SK-N-DZ (cell line): Measurements from ENCODE around the gene PEX1. TPM values are rescaled to one million over a fixed set of nuclear protein-coding genes. Genes with fewer than 3 reads are reported as not detected.
"Not testable (repeated sequence)": the region's sequence is repeated elsewhere in the genome, so short reads cannot be mapped to it uniquely, and the experiment has no call there.

Experiments
- DNase-seq: peaks from one replicate; pipeline ENCODE4 v3.0.0-alpha.2; 2015; ENCODE audit warnings: low spot score
- polyA plus RNA-seq, 2 experiments: library from polyadenylated mRNA; depleted of rRNA; stranded (reverse); fragments of >200 nt; gene quantifications; 2 replicates each; pipeline ENCODE4 v1.2.3, GENCODE V29; 2014

The PEX1 gene
- polyA plus RNA-seq (2014; cell fraction: cytosol; rRNA removed) = 39.2 and 102 TPM in 2 replicates
- polyA plus RNA-seq (2014; cell fraction: nucleus; rRNA removed) = 133 and 166 TPM in 2 replicates

DNA sequence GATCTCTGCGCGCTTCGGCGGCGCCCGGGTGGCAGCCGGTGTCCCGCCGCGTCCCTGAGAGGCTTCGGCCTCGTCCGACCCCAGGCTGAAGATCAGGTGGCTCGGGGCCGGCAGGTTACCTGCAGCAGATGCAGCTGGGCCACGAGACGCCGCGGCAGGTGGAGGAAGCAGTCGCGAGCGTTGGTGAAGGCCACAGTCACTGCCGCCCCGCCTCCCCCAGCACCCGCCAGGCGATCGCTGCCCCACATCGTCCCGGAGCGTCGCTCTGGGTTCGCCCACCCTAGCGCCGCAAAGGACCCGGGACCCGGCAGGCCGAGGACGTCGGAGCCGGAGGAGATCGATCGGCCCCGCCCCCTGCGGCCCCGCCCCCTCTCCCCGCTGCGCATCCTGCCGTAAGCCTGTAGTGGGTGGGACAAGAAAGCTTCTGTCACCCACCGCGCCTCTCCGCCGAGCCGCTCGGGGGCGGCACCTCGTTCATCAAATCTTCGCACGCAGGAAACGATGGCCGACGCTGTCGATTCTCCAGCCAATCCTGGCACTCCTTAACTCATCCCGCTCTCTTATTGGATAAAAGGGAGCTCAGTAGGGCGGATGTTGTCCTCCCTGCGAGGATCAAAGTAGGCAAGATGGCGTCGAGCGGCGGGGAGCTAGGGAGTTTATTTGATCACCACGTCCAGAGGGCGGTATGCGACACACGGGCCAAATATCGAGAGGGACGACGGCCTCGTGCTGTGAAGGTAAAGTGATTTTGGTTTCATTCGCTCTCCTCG is at the start of gene PEX1, which contains the start of gene RBM48:
Gene PEX1, minus strand, starts transcription at position 333 of the 770 bp plus-strand sequence. Its CDS starts 85 bp downstream, at position 248.
Gene RBM48, plus strand, starts transcription at position 608 of the 770 bp plus-strand sequence. Its CDS starts 19 bp downstream, at position 627.
- peak; percentile 99 for DNase-seq

DNA sequence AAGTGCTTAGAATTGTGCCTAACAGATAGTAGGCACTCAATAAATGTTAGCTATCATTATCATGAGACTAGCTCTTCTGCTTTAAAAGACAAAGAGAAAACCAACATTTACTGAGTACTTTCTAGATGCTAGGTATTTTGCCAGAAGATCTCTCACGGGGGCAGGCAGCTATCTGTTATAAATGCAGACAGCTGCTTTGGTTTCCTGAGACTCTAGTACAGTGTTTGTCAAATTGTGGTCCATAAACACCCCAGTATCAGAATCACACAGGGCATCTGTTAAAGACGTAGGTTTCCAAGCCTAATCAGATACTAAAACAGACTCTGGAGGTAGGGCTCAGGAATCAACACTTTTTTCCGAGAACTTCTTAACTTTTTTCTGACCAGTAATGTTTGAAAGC is 48.0 kb upstream of the PEX1 start:
- no peak for DNase-seq

DNA sequence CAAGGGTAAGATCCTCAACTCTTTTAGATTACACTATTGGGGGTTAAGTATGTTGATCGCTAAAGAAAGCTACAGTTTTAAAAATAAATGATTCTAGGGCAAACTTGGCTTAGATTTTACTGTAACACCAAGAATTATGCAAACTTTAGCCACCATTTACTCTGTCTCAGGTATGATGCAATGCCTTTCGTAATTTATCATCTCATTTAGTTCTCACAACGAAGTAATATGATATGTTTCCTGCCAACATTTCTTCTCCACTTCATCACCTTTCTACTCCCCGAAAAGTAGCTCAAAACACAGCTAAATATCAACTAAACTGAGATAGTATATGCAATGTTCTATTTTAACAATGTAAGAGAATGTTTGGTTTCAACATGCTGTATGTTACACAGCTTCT is 40.8 kb upstream of the PEX1 start:
- DNase-seq = no peak

DNA sequence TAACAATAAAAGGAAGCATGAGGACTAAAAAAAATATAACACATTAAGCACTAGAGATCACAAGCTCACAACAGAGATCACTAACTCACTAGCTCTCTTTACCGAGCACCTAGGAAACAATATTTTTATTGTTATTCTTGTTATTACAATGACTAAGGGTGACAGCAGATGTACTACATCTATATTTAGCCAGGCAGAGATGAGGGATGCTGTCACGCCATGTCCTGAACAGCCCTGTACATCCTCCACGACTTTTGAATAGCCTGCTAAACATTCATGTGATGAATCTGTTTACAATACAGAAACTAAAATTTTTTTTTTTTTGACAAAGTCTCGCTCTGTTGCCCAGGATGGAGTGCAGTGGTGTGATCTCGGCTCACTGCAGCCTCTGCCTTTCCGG is 39.1 kb upstream of the PEX1 start:
- DNase-seq = no peak

DNA sequence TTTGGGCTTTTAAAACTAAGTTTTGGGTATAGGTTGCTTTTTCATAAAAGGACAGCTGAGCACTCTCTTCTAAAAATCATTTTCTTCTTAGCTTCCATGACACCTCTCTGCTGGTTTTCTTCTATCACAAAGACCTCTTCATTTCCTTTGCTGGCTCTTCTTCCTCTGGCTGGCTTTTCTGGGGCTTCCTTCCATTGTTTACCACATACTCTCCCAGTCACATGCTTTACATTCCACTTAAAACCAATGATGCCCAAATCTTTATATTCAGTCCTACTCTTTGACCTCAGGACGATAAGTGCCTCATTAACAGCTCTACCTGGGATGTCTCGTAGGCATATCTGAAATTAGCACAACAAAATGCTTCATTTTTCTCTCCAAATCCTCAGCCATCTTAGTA is 35.0 kb upstream of the PEX1 start:
- no peak for DNase-seq

DNA sequence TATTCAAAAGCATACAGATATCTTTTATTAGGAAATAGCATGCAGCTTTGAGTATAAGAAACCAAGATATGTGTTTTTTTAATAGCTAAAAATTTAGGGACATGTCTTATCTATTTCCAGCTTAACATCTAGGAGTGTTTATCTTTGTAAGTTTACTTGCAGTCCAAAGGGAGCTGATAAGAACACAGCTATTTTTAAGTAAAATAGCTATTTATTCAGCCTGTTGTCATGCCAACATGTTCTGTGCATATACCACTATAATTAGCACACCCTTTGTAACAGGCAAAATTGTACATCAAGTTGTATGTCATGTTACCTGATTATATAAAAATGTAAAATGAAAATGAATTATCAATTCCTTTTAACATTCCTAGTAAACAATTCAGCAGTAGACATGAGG is 32.3 kb upstream of the PEX1 start:
- no peak for DNase-seq

DNA sequence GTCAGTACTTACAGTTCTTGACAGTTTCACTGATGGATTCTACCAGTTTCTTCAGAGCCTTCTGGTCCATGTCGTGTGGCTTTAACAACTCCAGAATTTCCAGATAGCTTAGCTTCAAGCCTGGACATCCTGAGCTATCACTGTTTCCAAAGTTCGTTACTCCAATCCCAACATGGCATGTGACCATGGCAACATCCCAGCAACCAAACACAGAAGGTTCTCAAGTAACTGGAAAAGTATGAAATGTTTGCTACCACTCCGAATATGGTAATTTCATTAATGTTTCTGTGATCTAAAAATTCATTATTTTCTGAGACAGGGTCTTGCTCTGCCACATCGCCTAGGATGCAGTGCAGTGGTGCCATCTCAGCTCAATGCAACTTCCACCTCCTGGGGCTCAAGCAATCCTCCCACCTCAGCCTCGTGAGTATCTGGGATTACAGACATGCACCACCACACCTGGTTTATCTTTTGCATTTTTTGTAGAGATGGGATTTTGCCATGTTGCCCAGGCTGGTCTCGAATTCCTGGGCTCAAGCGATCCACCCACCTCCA is 29.6 kb upstream of the PEX1 start:
- DNase-seq = no peak

DNA sequence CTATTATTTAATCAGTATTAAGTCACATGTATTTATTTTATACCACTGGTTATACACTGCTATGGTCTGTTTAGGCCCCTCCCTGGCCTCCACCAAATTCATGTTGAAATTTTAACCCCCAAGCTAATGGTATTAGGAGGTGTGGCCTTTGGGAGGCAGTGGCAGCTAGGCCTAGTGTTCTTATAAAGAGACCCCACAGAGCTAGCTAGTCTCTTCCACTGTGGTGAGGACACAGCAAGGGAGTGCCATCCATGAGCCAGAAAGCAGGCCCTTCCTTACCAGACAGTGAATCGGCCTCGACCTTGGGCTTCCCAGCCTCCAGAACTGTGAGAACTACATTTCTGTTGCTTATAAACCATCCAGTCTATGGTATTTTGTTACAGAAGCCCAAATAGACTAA is 28.9 kb upstream of the PEX1 start:
- DNase-seq = no peak

DNA sequence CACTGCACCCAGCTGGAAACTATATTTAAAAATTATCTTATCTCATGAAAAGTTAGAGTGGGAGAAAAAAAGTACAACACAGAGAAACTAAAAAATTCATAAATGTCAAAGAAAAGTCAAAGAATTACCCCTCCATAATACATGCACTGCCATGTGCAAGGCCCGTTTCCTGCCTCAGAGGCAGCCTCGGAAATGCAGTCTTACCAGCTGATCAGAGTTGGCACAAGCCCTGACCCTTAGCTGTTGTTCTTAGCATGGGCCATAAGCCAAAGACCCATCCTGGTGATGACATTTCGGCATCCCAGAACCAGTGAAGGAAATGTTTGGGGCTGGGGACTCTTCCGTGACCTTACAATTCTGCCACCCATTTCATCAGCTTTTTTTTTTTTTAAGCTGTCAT is 21.9 kb upstream of the PEX1 start:
- DNase-seq = no peak

DNA sequence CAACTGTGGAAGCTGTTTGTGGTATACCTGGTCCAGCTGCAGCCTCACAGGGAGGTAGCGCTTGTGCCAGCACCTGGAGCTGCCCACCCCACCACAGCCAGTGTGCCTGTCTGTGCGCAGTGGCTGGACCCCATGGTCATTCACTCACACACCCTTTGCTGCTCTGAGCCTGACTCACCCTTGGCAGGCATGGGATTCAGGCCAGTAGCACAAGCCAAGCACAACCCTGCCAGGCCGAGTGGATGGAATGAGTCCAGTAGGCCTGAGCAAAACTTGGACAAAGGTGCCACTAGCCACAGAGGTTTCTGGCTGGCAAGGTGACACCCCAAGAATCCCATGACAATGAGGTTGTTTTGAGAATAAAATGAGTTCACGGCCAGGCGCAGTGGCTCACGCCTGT is 19.3 kb upstream of the PEX1 start:
- no peak for DNase-seq

DNA sequence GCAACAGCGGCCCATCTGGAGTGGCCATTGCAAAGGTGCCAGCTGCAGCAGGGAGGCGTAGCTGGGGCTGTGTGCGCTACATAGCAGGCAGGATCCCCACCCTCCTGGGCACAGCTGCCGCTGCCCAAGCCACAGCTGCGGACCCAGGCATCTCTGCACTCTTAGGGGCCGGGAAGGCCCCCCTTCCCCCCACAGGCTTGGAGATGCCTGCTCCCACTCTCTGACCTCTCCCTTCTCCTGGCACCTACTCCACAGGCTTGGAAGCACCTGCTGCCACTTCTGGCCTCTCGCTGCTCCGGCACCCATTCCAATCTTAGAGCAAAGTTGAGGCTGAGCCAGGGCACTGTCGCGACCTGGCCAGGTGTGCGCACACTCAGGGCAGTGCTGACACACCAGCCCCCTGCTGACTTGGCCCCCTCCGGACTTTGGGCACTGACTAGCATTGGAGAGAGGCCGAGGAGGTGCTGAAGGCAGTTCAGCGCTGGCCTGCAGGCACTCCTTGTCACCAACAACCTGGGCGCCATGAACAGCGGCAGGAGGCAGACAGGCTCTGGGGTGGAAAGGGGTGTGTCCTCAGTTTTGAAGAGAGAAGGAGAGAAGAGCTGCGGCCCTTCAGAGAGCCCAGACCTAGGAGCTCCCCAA is 18.7 kb upstream of the PEX1 start:
- no peak for DNase-seq

DNA sequence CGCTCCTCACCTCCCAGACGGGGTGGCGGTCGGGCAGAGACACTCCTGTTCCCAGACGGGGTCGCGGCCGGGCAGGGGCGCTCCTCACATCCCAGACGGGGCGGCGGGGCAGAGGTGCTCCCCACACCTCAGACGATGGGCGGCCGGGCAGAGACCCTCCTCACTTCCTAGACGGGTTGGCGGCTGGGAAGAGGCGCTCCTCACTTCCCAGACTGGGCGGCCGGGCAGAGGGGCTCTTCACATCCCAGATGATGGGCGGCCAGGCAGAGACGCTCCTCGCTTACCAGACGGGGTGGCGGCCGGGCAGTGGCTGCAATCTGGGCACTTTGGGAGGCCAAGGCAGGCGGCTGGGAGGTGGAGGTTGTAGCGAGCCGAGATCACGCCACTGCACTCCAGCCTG is 16.8 kb upstream of the PEX1 start:
- not testable (repeated sequence) for DNase-seq

DNA sequence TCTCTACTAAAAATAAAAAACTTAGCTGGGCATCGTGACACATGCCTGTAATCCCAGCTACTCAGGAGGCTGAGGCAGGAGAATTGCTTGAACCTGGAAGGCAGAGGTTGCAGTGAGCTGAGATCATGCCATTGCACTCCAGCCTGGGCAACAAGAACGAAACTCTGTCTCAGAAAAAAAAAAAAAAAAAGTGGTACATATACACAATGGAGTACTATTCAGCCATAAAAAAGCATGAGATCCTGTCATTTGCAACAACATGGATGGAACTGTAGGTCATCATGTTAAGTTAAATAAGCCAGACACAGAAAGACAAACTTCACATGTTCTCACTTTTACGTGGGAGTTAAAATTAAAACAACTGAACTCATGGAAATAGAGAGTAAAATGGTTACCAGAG is 15.2 kb upstream of the PEX1 start:
- not testable (repeated sequence) for DNase-seq

DNA sequence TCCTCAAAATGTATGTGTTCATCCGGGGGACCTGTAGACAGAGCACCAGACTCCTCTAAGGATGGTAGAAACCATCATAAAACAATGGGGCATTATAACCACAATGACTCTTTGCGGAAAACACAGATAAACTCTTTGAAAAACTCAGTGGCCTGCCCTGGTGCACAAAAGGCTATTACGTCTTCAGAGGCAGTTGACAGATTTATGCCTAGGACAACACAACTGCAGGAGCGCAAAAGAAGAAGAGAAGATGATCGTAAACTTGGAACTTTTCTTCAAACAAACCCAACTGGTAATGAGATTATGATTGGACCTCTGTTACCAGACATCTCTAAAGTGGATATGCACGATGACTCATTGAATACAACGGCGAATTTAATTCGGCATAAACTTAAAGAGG is 6.3 kb upstream of the PEX1 start:
- DNase-seq = no peak

DNA sequence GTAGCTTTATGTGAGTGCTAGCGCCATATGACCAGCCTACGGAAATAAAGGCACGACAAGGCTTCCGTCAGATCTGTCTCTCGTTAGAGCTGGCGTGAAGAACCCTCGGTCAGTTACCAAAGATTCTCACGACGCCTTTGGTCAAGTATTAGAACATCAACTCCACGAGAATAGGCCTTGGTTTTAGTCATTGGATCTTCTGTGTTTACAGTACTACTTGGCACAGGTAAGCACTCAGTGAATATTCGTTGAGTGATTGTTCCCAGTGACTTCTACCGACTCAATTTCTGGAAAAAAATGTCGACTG is 591 bp upstream of the PEX1 start:
- DNase-seq = no peak

DNA sequence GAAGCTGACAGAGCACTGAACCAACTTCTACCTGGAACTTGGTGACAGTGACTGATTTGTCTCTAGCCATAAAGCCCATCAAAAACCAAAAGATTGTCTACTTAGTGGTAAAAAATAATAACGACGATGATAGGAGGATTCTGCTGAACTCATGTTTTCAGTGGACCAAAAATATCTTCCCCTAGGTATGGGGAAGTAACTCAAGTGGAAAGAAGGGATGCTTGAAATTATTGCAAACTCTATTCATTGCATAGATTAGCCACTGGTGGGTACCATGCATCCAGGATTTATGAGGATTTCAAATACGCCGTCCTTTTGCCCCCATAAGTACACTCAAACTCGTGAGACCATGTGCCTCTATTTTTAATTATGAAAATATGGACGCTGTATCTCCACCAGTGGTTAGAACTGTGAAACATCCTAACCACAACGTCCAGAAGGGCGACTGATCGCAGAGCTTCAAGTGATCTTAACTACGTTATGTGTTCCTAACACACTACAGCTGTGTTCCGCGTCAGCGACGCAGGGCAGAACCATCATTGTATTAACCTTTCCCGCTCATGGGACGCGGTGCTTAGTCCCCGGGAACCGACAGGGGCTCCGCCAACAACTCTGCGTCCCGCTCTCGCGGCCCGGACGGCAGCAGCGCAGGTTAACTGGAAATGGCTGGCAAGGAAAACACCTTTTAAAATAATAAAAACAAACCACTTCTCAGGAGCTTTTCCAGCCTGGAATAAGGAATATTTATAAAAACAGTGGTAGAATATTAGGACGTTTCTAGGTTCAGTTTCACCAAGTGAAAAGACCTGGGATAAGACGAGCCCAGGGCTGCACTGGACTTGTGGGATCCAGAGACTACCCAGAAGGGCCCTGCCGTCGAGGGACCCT is 776 bp downstream of the PEX1 start:
- DNase-seq = peak; percentile 84

DNA sequence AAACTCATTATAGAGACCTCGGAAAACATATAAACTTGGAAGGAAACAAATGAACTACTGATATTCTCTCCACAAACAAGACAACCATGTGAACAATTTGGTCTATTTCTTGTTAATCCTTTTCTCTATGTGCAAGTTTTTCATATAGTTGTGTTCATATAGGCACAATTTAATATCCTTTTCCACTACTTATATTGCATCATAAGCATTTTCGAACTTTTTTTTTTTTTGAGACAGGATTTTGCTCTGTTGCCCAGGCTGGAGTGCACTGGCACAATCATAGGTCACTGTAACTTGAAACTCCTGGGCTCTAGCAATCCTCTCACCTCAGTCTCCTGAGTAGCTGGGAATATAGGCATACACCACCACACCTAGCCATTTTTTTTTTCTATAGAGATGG is 5.2 kb downstream of the PEX1 start:
- no peak for DNase-seq

DNA sequence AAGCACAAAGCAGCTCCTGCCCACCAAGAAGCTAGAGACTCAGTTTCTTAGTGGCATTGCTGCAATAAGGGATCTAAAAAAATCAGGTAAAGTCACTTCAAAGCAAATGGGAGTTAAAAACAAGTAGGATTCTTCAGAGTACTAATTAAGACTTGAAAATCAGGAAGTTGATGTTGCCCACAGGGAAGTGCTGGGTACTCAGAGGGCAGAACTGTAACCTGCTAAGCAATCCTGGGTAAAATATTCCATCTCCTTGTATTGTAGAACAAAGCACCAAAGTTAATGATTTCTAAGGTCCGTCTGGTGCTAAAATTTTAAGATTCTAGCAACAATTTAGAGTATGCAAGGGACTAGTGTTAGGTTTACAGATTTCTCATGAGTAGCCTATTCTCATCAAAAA is 8.3 kb downstream of the PEX1 start:
- DNase-seq = no peak

DNA sequence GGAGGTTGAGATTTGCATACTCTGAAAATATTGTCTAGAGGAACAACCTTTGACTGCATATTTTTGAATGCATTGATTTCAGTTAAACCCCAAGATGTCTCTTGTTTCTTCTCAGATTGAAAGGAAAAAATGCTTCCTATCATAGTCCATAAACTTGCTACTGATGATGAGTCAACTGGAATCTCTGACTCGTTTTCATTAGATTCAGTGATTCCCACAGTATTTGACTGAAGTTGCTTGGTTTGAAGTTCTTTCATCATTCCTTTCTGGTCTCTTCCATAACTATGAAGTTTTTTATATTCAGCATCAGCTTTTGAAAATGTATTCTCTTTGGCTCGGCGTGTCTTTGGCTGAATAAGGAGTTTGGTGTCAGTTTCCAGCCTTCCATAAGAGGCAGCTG is 10.7 kb downstream of the PEX1 start:
- no peak for DNase-seq

DNA sequence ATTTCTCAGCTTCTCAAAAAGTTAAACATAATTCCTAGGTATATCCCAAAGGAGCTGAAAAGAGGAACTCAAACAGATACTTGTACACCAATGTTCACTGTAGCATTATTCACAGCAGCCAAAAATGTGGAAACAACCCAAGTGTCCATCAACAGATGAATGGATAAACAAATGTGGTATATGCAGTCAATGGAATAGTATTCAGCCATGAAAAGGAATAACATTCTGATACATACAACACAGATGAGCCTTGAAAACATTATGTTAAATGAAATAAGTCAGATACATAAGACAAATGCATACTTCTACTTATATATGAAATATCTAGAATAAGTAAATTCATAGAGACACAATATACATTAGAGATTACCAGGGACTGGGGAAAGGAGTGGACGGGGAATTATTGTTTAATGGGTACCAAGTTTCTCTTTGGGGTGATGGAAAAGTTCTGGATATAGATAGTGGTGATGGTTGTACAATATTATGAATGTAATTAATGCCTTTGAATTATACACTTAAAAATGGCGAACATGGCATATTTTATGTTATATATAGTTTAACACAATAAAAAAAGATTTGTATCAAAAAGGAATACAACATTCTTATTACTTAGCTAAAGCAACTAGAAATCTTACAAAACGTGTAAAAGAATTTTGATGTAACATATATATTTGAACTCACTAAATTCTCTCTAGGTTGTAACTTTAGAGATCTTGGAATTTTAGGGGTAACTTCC is 15.0 kb downstream of the PEX1 start:
- DNase-seq = no peak

DNA sequence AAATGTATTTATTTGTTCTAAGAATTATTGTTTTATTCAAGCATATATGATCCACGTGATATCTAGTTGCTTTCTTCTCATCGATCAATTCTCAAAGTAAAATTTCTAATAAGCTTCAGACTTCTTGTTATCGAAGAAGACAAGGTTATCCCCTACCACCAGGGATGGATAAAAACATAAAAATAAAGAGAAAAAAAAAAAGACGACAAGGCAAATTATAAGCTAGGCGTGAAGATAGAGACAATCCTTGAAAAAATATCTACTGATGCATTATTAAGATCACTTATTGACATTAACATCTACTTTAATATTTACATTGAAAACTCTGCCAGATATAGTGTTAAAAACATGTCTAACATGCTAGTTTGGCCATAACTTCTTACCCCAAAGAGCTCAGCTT is 19.4 kb downstream of the PEX1 start:
- no peak for DNase-seq
